Ovary (tissue), 3 donors: ENCODE data around the gene SLC6A1.

ENCODE experiments used
- CTCF ChIP-seq, 3 donors: fragments of 450-650 bp in 2 of 3; fragments of 200-600 bp in 1 of 3; IDR thresholded peaks; one replicate each; pipeline versions ENCODE4 v1.5.1 to v1.8.0; 2016 to 2022; ENCODE audit warnings: antibody characterized with exemption in 3 of 3, mild to moderate bottlenecking in 1 of 3
- POLR2A ChIP-seq: fragments of 450-650 bp; IDR thresholded peaks from one replicate; pipeline ENCODE4 v1.6.1; 2017; ENCODE audit warnings: antibody characterized with exemption, mild to moderate bottlenecking, moderate library complexity
- donor health status: DM: no; HTN: no; CAD: no.

- TF ChIP-seq POLR2A (no peak), CTCF (IDR thresholded peaks at IDR 0.05) (no peak)
Observed at GRCh38 chr3:11004563-11004962, 12.0 kb downstream of the SLC6A1 start.
